Subcutaneous abdominal adipose tissue (tissue), 5 donors: ENCODE measurements around the gene IGFL4.
"Not testable (repeated sequence)": the region's sequence is repeated elsewhere in the genome, so short reads cannot be mapped to it uniquely, and the experiment has no call there.

Experiments used
- H3K27ac ChIP-seq: one replicate; pipeline ENCODE4 v1.7.0; 2013; ENCODE audit warnings: low read depth, mild to moderate bottlenecking, inconsistent platforms, low read length, moderate library complexity
- H3K27me3 ChIP-seq, 5 donors: one replicate each; pipeline ENCODE4 v1.7.0; 2013; ENCODE audit warnings: low read length in 5 of 5, inconsistent platforms in 1 of 5; ENCODE audit not compliant: control insufficient read depth in 5 of 5, insufficient read depth in 4 of 5
- H3K36me3 ChIP-seq, 5 donors: one replicate each; pipeline ENCODE4 v1.7.0; 2013; ENCODE audit warnings: low read length in 5 of 5; ENCODE audit not compliant: control insufficient read depth in 5 of 5, insufficient read depth in 5 of 5
- H3K4me1 ChIP-seq, 5 donors: one replicate each; pipeline ENCODE4 v1.7.0; 2013; ENCODE audit warnings: low read length in 5 of 5, mild to moderate bottlenecking in 3 of 5, moderate library complexity in 1 of 5; ENCODE audit not compliant: control insufficient read depth in 5 of 5, insufficient read depth in 5 of 5
- H3K4me3 ChIP-seq, 5 donors: one replicate each; pipeline ENCODE4 v1.7.0; 2013; ENCODE audit warnings: low read length in 5 of 5, low read depth in 1 of 5
- H3K9ac ChIP-seq, 5 donors: one replicate each; pipeline ENCODE4 v1.7.0; 2013; ENCODE audit warnings: low read length in 5 of 5, mild to moderate bottlenecking in 4 of 5, moderate library complexity in 3 of 5
- H3K9me3 ChIP-seq, 5 donors: one replicate each; pipeline ENCODE4 v1.7.0; 2013; ENCODE audit warnings: low read length in 5 of 5; ENCODE audit not compliant: control insufficient read depth in 5 of 5
- donor health status: healthy.
- donor health status: healthy.
- donor health status: healthy.
- donor health status: healthy.
- donor health status: healthy.

The IGFL4 gene

GRCh38 chr19:46078573-46079332, 38.0 kb upstream of the IGFL4 start:
- Histone ChIP-seq H3K27me3 (peaks cover 18 to 37% (median 32%) of the 10 kb centered on the region in 5 donors), H3K4me3 (peak overlapping the region in 1 of 5 donors; percentile 16)
- not testable (repeated sequence) for H3K9ac ChIP-seq

GRCh38 chr19:46077815-46078167, 37.0 kb upstream of the IGFL4 start:
- H3K27ac ChIP-seq = no peak overlapping the region
- H3K36me3 ChIP-seq = no peaks in the 10 kb centered on the region
- H3K4me1 ChIP-seq = peaks cover 0 to 13% (median 8%) of the 10 kb centered on the region in 5 donors
- H3K4me3 ChIP-seq = no peak overlapping the region
- H3K9ac ChIP-seq = no peak overlapping the region
- H3K27me3 ChIP-seq = peaks cover 18 to 37% (median 32%) of the 10 kb centered on the region in 5 donors
- peaks cover 0 to 6% (median 5%) of the 10 kb centered on the region in 5 donors for H3K9me3 ChIP-seq

More at GRCh38 chr19:46078573-46079332, 38.0 kb upstream of the IGFL4 start:
- H3K9me3 ChIP-seq, H3K27ac ChIP-seq, H3K36me3 ChIP-seq: not testable (repeated sequence)
- peaks cover 0 to 13% (median 8%) of the 10 kb centered on the region in 5 donors for H3K4me1 ChIP-seq

- H3K9me3 ChIP-seq = peaks cover 0 to 6% (median 5%) of the 10 kb centered on the region in 5 donors
- no peak overlapping the region for H3K4me3 ChIP-seq
- H3K9ac ChIP-seq = no peak overlapping the region
- no peak overlapping the region for H3K27ac ChIP-seq
- peaks cover 0 to 13% (median 8%) of the 10 kb centered on the region in 5 donors for H3K4me1 ChIP-seq
- no peaks in the 10 kb centered on the region for H3K36me3 ChIP-seq
- peaks cover 18 to 43% (median 32%) of the 10 kb centered on the region in 5 donors for H3K27me3 ChIP-seq
These were observed 36.4 kb upstream of the IGFL4 start for GRCh38 chr19:46076951-46077814.

- Histone ChIP-seq H3K9me3 (peaks cover 0 to 6% (median 5%) of the 10 kb centered on the region in 5 donors), H3K27ac (no peak overlapping the region), H3K9ac (no peak overlapping the region), H3K27me3 (peaks cover 18 to 51% (median 37%) of the 10 kb centered on the region in 5 donors), H3K36me3 (no peaks in the 10 kb centered on the region), H3K4me1 (peaks cover 0 to 13% (median 8%) of the 10 kb centered on the region in 5 donors), H3K4me3 (no peak overlapping the region)
These were observed 35.5 kb upstream of the IGFL4 start for GRCh38 chr19:46076031-46076880.

- no peak overlapping the region for H3K27ac ChIP-seq
- H3K9ac ChIP-seq = no peak overlapping the region
- H3K27me3 ChIP-seq = peaks cover 18 to 58% (median 35%) of the 10 kb centered on the region in 5 donors
- no peaks in the 10 kb centered on the region for H3K9me3 ChIP-seq
- H3K36me3 ChIP-seq = no peaks in the 10 kb centered on the region
- no peak overlapping the region for H3K4me3 ChIP-seq
- H3K4me1 ChIP-seq = peaks cover 0 to 9% (median 7%) of the 10 kb centered on the region in 5 donors
These were observed 32.6 kb upstream of the IGFL4 start for GRCh38 chr19:46073268-46073922.

- H3K27ac ChIP-seq = no peak overlapping the region
- no peaks in the 10 kb centered on the region for H3K4me1 ChIP-seq
These were observed 29.1 kb upstream of the IGFL4 start for GRCh38 chr19:46069806-46070341.

GRCh38 chr19:46068345-46069258, 27.8 kb upstream of the IGFL4 start:
- Histone ChIP-seq H3K27me3 (peaks cover 13 to 51% (median 30%) of the 10 kb centered on the region in 5 donors), H3K9me3 (no peaks in the 10 kb centered on the region), H3K9ac (no peak overlapping the region), H3K27ac (no peak overlapping the region), H3K4me1 (no peaks in the 10 kb centered on the region), H3K36me3 (no peaks in the 10 kb centered on the region), H3K4me3 (no peak overlapping the region)

More at GRCh38 chr19:46069806-46070341, 29.1 kb upstream of the IGFL4 start:
- H3K27me3 ChIP-seq = peaks cover 13 to 48% (median 30%) of the 10 kb centered on the region in 5 donors
- H3K4me3 ChIP-seq = no peak overlapping the region
- H3K9me3 ChIP-seq = no peaks in the 10 kb centered on the region
- H3K36me3 ChIP-seq = no peaks in the 10 kb centered on the region
- no peak overlapping the region for H3K9ac ChIP-seq

- no peaks in the 10 kb centered on the region for H3K4me1 ChIP-seq
- H3K27me3 ChIP-seq = peaks cover 13 to 51% (median 30%) of the 10 kb centered on the region in 5 donors
- H3K27ac ChIP-seq = no peak overlapping the region
- no peaks in the 10 kb centered on the region for H3K9me3 ChIP-seq
- H3K36me3 ChIP-seq = no peaks in the 10 kb centered on the region
- no peak overlapping the region for H3K9ac ChIP-seq
- H3K4me3 ChIP-seq = no peak overlapping the region
These were observed 26.9 kb upstream of the IGFL4 start for GRCh38 chr19:46067691-46068090.
